Measurements from ENCODE around the gene GNA14.
"Not testable (repeated sequence)": the region's sequence is repeated elsewhere in the genome, so short reads cannot be mapped to it uniquely, and the experiment has no call there.

GNA14 gene

GRCh38 chr9:77402286-77402685 is 245.8 kb downstream of the GNA14 start:
- no peak for DNase-seq (ENCODE audit: low read depth)

- DNase-seq (ENCODE audit: low read depth), result no peak
Measured at GRCh38 chr9:77399964-77400363, 248.2 kb downstream of the GNA14 start.

- not testable (repeated sequence) for DNase-seq (ENCODE audit: low read depth)
Measured at GRCh38 chr9:77398581-77398980, 249.5 kb downstream of the GNA14 start.

- no peak for DNase-seq (ENCODE audit: low read depth)
Measured at GRCh38 chr9:77392328-77392727, 255.8 kb downstream of the GNA14 start.

- DNase-seq (ENCODE audit: low read depth), result no peak
Measured at GRCh38 chr9:77391834-77392233, 256.3 kb downstream of the GNA14 start.

GRCh38 chr9:77386187-77386586 is 261.9 kb downstream of the GNA14 start:
- no peak for DNase-seq (ENCODE audit: low read depth)

- DNase-seq (ENCODE audit: low read depth), result no peak
Measured at GRCh38 chr9:77384406-77384805, 263.7 kb downstream of the GNA14 start.

- DNase-seq (ENCODE audit: low read depth), result no peak
Measured at GRCh38 chr9:77375956-77376532, 272.1 kb downstream of the GNA14 start.

- DNase-seq (ENCODE audit: low read depth), result no peak
Measured at GRCh38 chr9:77374266-77374665, 273.9 kb downstream of the GNA14 start.

Data from activated gamma-delta T cell treated with anti-CD3 and anti-CD28 coated beads, Interleukin-2, amount 50 U/mL, for 16 hours (primary cell).